Anterior cingulate cortex (tissue), 58 donors: ENCODE data around the gene CA10.

Source experiments
- DNase-seq, 58 donors: peaks; one replicate each; lab custom pipeline; 2025; lab: John Stamatoyannopoulos, UW

The CA10 gene

DNA sequence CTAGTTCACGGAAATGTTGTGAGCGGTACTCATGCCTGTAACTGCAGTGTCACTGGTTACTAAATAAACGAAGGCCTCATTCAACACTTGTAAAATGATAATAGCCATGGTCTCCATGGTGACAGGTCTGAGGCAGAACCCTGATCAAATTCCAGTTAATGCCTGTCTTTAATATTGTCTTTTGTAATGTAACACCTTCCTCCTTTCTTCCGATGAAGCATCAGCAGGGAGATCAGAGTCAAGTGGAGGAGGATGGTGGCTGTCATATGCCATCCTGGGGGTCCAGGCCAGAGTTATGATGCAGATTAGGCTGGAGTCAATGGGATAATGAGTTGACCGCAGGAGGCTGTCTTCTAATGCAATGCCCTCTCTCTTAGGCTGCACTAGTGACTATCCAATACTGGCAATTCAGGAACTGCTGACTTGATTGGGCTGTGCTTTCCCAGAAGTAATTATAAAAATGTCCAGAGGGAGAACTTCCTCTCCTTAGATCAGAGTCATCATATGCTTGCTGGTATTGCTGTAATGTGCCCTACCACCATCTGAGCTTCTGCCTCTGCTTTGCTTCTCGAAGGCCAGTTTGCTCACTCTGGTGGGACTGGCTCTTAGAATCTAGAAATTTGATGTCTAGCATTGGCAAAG is 419.1 kb downstream of the CA10 start:
- no peak for DNase-seq

- no peak for DNase-seq
Observed at GRCh38 chr17:51736356-51736755, 422.2 kb downstream of the CA10 start.

DNA sequence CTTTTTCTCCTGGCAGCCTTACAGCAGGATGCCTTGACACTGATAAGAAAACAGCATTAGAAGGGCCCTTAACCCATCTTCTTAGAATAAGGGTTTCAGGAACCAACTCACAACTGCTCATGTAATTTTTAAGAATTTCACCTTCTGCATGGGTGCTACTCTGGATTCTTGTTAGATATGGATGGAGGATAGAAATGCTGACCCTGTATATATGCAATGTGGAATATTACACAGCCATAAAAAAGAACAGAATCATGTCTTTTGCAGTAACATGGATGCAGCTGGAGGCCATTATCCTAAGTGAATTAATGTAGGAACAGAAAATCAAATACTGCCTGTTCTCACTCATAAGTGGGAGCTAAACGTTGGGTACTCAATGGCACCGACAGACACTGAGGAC is 423.5 kb downstream of the CA10 start:
- no peak for DNase-seq

- no peak for DNase-seq
Observed at GRCh38 chr17:51734462-51734861, 424.1 kb downstream of the CA10 start.

DNA sequence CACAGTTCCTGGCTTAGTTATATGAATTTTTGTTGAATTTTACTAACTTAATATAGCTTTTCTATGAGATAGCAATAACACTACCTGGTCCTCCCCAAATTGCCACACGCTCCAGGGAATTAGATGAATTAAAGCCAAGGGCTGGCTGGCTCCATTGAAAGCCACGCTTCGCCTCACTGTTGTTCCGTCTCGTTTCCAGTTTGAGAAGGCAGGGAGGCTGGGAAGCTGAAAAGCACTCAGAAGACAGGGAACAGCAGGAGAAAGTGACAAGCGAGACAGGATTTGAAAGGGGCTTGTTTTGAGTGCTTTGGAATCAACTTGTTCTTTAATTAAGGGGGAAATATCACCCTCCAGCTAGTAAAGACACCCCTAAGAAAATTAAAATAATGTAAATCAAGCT is 425.3 kb downstream of the CA10 start:
- no peak for DNase-seq

DNA sequence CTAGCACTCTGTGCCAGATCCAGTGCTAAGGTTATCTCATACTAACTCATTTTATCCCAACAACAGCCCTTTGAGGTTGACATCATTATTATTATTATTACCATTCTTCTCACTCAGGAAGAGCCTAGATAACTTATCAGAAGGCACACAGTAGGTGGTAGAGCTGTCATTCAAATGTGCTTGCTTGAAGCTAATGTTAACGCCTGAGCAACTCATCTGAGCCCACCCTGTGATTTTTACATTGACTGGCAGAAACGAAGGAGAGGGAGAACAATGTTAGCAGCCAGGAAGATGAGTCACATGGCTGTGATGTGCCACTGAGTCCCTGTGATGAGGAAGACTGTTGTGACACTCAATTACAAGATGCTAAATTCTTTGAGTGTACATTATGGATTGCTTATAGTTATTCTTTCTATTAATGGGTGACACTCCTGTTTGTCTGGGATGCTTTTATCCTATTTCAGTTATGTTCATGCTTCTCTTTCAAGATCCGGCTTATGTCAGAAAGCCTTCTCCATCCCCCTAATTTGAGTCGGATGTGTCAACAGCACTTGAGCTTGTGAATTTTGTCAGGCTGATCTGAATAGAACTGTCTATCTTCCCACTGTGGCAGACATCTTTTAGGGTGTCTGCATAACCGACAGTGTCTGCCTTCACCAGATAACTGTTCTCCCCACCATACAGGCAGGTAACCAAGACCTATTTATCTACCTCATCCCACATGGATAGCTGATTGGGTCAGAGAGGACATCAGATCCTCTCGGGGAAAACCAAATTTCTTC is 426.4 kb downstream of the CA10 start:
- DNase-seq, result no peak

DNA sequence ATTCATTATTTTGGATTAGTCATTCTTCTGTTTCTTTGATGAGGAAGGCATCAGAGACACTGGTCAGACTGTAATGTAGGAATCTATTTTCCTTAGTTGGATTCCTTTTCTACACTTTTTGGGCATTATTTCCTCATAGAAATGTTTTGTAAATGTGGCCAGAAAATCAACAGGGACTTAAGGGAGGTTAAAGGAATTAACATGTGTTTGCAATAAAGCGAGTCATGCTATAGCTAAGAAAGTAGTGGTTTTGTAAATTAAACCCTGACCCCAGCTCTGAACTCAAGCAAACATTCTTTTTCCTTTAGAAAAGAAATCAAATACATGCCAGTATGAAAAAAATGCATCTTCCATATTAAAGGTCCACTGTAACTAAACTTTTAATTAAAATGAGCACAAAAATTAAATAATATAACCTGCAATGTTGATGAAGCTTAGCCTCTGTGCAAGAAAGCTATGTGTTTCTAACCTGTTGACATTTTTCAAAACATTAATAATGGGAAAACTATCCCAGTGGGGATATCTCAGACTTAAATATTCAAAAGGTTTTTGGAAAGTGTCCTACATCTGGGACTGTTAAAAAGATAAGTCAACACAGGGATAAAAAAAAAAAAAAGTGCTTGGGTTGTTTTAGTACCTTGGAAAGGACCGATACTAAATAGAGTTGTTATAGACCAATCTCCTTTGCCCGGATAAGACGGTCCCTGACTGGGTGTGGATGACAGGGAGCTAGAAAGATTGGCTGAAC is 428.0 kb downstream of the CA10 start:
- DNase-seq, result no peak

DNA sequence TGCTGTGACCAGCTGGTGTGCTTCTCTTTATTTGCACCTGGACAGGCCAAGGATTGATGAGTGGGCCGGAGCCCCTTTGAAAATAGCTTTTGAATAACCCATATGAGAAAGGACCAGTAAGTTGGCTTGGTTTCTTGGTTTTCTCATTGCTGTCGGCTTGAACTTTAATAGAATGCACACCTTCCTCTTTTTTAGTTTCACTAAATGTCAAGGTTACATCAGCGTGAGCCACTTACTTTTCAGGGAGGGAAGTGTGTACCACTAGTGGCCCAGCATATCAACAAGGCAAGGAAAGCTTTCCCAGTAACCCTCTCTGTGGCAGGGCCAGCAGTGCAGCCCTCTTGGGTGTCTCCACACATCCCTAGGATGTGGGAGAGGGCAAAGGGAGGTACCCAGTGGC is 433.3 kb downstream of the CA10 start:
- DNase-seq, result no peak

GRCh38 chr17:51724043-51724580 is 434.4 kb downstream of the CA10 start:
- no peak for DNase-seq

GRCh38 chr17:51722994-51723393 is 435.5 kb downstream of the CA10 start:
- no peak for DNase-seq

DNA sequence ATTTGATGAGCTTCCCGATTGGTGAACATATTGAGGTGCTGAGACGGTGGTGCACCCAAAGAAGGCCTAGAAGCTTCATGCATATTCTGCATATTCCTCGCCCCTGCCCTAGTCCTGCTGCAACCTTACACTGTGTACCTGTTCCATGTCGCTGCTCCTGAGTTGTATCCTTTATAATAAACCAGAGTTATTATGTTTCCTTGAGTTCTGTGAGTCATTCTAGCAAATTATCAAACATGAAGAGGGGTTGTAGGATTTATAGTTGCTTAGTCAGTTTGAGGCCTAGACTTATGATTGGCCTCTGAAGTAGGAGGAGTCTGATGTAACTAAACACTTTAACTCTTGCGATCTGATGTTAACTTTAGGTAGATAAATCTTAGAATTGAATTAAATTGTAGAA is 436.8 kb downstream of the CA10 start:
- no peak for DNase-seq

GRCh38 chr17:51720439-51720838 is 438.1 kb downstream of the CA10 start:
- DNase-seq, result no peak

DNA sequence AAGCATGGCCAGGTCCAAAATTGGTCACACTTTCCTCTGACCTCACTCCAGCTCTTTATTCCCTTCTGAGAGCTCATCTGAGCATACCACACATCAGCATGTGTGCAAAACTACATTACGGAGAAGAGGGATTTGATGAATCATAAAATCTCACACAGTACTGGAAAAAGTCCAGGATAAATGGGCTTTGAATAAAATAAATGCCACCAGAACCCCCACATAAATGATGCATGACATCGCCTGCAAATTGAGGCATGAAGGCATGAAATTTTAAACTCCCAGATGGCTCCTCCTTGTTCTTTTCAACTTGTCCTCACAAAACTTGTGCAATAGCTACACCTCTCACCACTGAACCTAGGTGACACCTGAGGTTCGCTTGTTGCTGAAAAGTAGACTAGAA is 439.5 kb downstream of the CA10 start:
- DNase-seq, result no peak

GRCh38 chr17:51711581-51711980 is 446.9 kb downstream of the CA10 start:
- DNase-seq, result no peak

GRCh38 chr17:51710634-51710979 is 447.9 kb downstream of the CA10 start:
- DNase-seq, result no peak

DNA sequence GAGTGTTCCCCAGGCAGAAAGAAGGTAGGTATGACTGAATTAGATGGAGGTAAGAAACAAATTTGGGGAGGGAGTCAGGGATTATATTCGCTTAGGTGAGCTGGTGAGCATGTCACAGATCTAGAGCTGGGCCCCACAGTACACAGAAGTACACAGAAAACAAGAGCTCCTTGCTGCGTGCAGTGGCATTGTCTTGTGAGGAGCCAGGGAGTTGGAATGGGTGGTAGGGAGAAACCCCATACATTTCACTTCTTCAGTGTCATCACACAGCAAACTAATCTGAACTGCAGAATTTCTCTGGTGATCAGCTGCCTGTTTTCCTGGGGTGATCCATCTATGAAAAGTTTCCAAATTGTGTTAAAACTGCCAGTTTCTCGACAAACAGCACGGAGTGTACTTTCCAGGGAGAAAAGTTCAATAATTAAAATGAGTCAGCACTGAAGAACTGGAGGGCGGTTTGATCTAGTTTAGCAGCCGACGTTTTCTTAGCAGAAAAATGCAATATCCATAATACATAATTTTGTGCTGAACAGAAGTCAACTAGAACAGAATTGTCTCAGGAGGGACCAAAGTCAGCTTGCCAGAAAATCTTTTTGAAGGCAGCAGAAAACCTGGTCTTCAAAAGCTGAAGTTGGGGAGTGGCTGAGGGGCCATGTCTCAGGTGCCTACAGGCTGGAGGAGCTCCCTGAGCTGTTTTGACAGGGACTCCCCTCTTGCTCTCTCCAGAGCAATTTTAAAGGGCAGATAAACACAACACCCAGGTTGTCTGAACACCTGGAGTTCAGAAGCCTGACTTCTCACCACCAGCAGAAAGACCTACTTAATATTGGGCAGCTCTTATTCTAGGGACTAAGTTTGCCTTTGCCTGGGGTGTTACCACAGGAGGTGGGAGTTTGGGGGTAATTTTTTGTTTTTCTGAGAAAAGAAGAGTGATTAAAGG is 448.6 kb downstream of the CA10 start:
- DNase-seq, result peak in 5 of 58 donors; percentile 5 to 48 (median 14)

GRCh38 chr17:51707216-51707615 is 451.3 kb downstream of the CA10 start:
- DNase-seq, result no peak

DNA sequence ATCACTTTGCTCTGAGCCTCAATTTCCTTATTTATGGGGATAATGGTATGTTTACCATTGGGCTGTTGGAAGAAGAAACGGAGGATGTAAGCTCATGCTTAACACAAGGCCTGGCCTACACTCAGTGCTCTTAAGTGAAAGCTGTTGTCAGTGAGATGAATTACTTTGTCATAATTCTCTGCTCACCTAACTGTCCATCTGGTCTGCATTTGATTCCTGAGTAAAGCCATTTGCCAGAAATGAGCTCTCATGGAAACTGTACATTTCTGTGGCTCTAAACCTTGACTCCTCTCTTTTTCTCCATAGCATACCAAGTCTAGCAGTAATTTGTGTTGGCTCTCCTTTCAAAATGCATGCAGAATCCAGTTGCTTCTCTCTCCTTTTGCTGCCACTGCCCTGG is 452.4 kb downstream of the CA10 start:
- DNase-seq, result no peak

- no peak for DNase-seq
Observed at GRCh38 chr17:51703361-51704341, 454.9 kb downstream of the CA10 start.
